CD14-positive monocyte (primary cell): Measurements from ENCODE around the gene CPB2. TPM values are rescaled to one million over a fixed set of nuclear protein-coding genes. Genes with fewer than 3 reads are reported as not detected.
A peak's percentile ranks its signal among the peaks of the same experiment; 100 is the strongest.

ENCODE experiments used
- DNase-seq, 3 donors: peaks; one replicate each; pipeline ENCODE4 v3.0.0-alpha.2; 2011 to 2022
- H2AFZ ChIP-seq: 2 replicates; pipeline ENCODE4 v1.6.0; 2012; ENCODE audit warnings: mild to moderate bottlenecking, low read depth, low read length, inconsistent platforms; ENCODE audit not compliant: insufficient read depth, poor library complexity, severe bottlenecking
- H3K27ac ChIP-seq, 2 donors: 1 replicate in 1 of 2; 2 replicates in 1 of 2; pipeline ENCODE4 v1.5.1; 2012 to 2013; ENCODE audit warnings: low read length in 2 of 2, control low read depth in 1 of 2, inconsistent platforms in 1 of 2, low read depth in 1 of 2, mild to moderate bottlenecking in 1 of 2
- H3K27me3 ChIP-seq, 2 donors: one replicate each; pipeline versions ENCODE4 v1.6.0 to v1.6.1; 2011 to 2013; ENCODE audit warnings: low read length in 2 of 2; ENCODE audit not compliant: control insufficient read depth in 2 of 2, insufficient read depth in 2 of 2
- H3K36me3 ChIP-seq, 2 donors: replicated peaks in 1 of 2; 1 replicate in 1 of 2; 2 replicates in 1 of 2; pipeline versions ENCODE4 v1.5.1 to v1.6.1; 2012 to 2013; ENCODE audit warnings: low read length in 2 of 2, control low read depth in 1 of 2, inconsistent platforms in 1 of 2, mild to moderate bottlenecking in 1 of 2; ENCODE audit not compliant: insufficient read depth in 2 of 2, control insufficient read depth in 1 of 2
- H3K4me1 ChIP-seq, 2 donors: 1 replicate in 1 of 2; 2 replicates in 1 of 2; pipeline versions ENCODE4 v1.5.1 to v1.6.1; 2012 to 2013; ENCODE audit warnings: low read length in 2 of 2, control low read depth in 1 of 2, inconsistent platforms in 1 of 2, mild to moderate bottlenecking in 1 of 2, moderate library complexity in 1 of 2; ENCODE audit not compliant: insufficient read depth in 2 of 2, control insufficient read depth in 1 of 2
- H3K4me2 ChIP-seq: replicated peaks from 2 replicates; pipeline ENCODE3; 2012; ENCODE audit warnings: low read length, moderate library complexity, mild to moderate bottlenecking; ENCODE audit not compliant: poor library complexity, severe bottlenecking; ENCODE audit errors: extremely low read depth
- H3K4me3 ChIP-seq, 3 experiments: fragments of 200-600 bp in 1 of 3; sonication (generic) in 1 of 3; replicated peaks in 1 of 3; 1 replicate in 2 of 3; 2 replicates in 1 of 3; pipeline ENCODE4 v1.5.1; 2011 to 2013; ENCODE audit warnings: low read length in 3 of 3, mild to moderate bottlenecking in 3 of 3, control low read depth in 2 of 3, low read depth in 2 of 3, inconsistent platforms in 1 of 3, moderate library complexity in 1 of 3
- H3K79me2 ChIP-seq: 2 replicates; pipeline ENCODE4 v1.6.0; 2012; ENCODE audit warnings: mild to moderate bottlenecking, control low read depth, inconsistent platforms, low read length, moderate library complexity; ENCODE audit not compliant: insufficient read depth
- H3K9ac ChIP-seq: 2 replicates; pipeline ENCODE4 v1.6.0; 2017; ENCODE audit warnings: low read length, mild to moderate bottlenecking; ENCODE audit not compliant: insufficient read depth, poor library complexity, severe bottlenecking
- H3K9me3 ChIP-seq, 2 donors: replicated peaks in 1 of 2; 1 replicate in 1 of 2; 2 replicates in 1 of 2; pipeline versions ENCODE4 v1.5.1 to v1.6.1; 2012 to 2013; ENCODE audit warnings: low read length in 2 of 2, control low read depth in 1 of 2; ENCODE audit not compliant: control insufficient read depth in 1 of 2, insufficient read depth in 1 of 2
- H4K20me1 ChIP-seq: 2 replicates; pipeline ENCODE4 v1.6.0; 2012; ENCODE audit warnings: mild to moderate bottlenecking, low read length, control low read depth, moderate library complexity; ENCODE audit not compliant: insufficient read depth
- H3K27ac Mint-ChIP-seq, 7 donors: one replicate each; pipeline ENCODE4 v1.8.0; 2020; ENCODE audit warnings: mild to moderate bottlenecking in 7 of 7, mixed read lengths in 7 of 7, moderate library complexity in 6 of 7, inconsistent platforms in 2 of 7
- H3K27me3 Mint-ChIP-seq, 3 donors: one replicate each; pipeline ENCODE4 v1.8.0; 2021 to 2022; ENCODE audit warnings: low read depth in 3 of 3, mild to moderate bottlenecking in 3 of 3, mixed read lengths in 3 of 3, moderate library complexity in 3 of 3, inconsistent platforms in 1 of 3
- H3K36me3 Mint-ChIP-seq, 2 donors: one replicate each; pipeline ENCODE4 v1.8.0; 2020; ENCODE audit warnings: mixed read lengths in 2 of 2, inconsistent platforms in 1 of 2, mild to moderate bottlenecking in 1 of 2
- H3K4me1 Mint-ChIP-seq: one replicate; pipeline ENCODE4 v1.8.0; 2020; ENCODE audit warnings: mild to moderate bottlenecking, mixed read lengths
- H3K4me3 Mint-ChIP-seq, 2 donors: one replicate each; pipeline ENCODE4 v1.8.0; 2020; ENCODE audit warnings: mild to moderate bottlenecking in 2 of 2, mixed read lengths in 2 of 2, moderate library complexity in 1 of 2
- H3K9me3 Mint-ChIP-seq, 7 donors: one replicate each; pipeline ENCODE4 v1.8.0; 2020 to 2022; ENCODE audit warnings: mixed read lengths in 7 of 7, mild to moderate bottlenecking in 6 of 7, moderate library complexity in 6 of 7, inconsistent platforms in 2 of 7
- WGBS: methylation state at CpG from one replicate; pipeline ENCODE4 v1.1.5; 2013; ENCODE audit warnings: missing lambda C conversion rate; ENCODE audit not compliant: insufficient coverage; 5-methylcytosine and 5-hydroxymethylcytosine counted together
- intact Hi-C, 2 donors: fragments of 100-400 bp; cut with micrococcal nuclease; formaldehyde crosslinking; loops; one replicate each; pipeline versions ENCODE4 v1.15.0 to v1.15.1; 2023
- polyA plus RNA-seq, 3 donors: library from polyadenylated mRNA; depleted of rRNA in 1 of 3; unstranded in 2 of 3; stranded (reverse) in 1 of 3; fragments of 300-500 nt in 2 of 3; fragments of >200 nt in 1 of 3; fragmentation: Illumina TruSeq in 2 of 3; gene quantifications; 1 replicate in 2 of 3; 2 replicates in 1 of 3; pipeline ENCODE4 v1.2.3, GENCODE V29; 2012 to 2021
- TF ChIP-seq, protein P1 (sequence below): fragments of 200-600 bp; IDR thresholded peaks from one replicate; pipeline ENCODE4 v1.8.0; 2022; ENCODE audit warnings: antibody characterized with exemption, mild to moderate bottlenecking

Gene CPB2
- polyA plus RNA-seq, 3 donors = 0.15 to 0.18 TPM; not detected in 1

DNA sequence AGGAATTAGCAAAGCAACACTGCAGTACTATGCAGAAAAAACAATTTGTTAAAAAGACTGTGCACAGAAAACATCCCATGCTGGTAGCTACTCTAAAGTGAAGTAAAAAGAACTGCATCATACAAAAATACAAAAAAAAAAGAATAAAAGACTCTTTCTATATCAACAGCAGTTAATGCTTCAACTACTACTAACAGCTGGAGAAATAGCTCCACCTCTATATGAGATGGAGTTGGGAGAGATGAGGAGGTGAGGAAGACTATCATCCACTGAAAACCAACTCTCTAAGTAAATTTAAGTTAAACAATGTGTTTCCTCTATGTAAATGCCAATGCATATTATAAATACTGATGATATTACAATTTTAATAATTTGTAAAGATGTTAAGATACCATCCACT is 54.1 kb downstream of the CPB2 start:
- peaks cover 21 to 28% of the 10 kb centered on the region in 2 donors for H3K4me1 ChIP-seq
- H4K20me1 ChIP-seq = peaks cover 6% of the 10 kb centered on the region
- peaks cover 3 to 8% (median 5%) of the 10 kb centered on the region in 3 donors for H3K27me3 Mint-ChIP-seq
- no peaks in the 10 kb centered on the region for H3K36me3 ChIP-seq
- TF ChIP-seq, protein P1, sequence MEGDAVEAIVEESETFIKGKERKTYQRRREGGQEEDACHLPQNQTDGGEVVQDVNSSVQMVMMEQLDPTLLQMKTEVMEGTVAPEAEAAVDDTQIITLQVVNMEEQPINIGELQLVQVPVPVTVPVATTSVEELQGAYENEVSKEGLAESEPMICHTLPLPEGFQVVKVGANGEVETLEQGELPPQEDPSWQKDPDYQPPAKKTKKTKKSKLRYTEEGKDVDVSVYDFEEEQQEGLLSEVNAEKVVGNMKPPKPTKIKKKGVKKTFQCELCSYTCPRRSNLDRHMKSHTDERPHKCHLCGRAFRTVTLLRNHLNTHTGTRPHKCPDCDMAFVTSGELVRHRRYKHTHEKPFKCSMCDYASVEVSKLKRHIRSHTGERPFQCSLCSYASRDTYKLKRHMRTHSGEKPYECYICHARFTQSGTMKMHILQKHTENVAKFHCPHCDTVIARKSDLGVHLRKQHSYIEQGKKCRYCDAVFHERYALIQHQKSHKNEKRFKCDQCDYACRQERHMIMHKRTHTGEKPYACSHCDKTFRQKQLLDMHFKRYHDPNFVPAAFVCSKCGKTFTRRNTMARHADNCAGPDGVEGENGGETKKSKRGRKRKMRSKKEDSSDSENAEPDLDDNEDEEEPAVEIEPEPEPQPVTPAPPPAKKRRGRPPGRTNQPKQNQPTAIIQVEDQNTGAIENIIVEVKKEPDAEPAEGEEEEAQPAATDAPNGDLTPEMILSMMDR = no peak
- peaks cover 6 to 10% of the 10 kb centered on the region in 2 donors for H3K27me3 ChIP-seq
- H3K9me3 Mint-ChIP-seq = peaks cover 0 to 8% (median 2%) of the 10 kb centered on the region in 7 donors
- peaks cover 3 to 11% of the 10 kb centered on the region in 2 donors for H3K36me3 Mint-ChIP-seq
- no peak overlapping the region for H3K4me3 ChIP-seq
- no peaks in the 10 kb centered on the region for H3K9me3 ChIP-seq
- H3K9ac ChIP-seq = no peak overlapping the region
- H3K79me2 ChIP-seq = peaks cover 61% of the 10 kb centered on the region
- no peak overlapping the region for H2AFZ ChIP-seq
- peak overlapping the region in 1 of 2 donors; percentile 35 for H3K4me3 Mint-ChIP-seq
- H3K27ac Mint-ChIP-seq = no peak overlapping the region
- DNase-seq = no peak
- H3K4me2 ChIP-seq = peak overlapping the region; percentile 83
- peaks cover 29% of the 10 kb centered on the region for H3K4me1 Mint-ChIP-seq
- intact Hi-C loops = loop anchor here (5.0 to 10.0 kb wide), 2 partner anchors 74 to 77 kb away; no protein-coding TSS in a partner anchor
- H3K27ac ChIP-seq = no peak overlapping the region

DNA sequence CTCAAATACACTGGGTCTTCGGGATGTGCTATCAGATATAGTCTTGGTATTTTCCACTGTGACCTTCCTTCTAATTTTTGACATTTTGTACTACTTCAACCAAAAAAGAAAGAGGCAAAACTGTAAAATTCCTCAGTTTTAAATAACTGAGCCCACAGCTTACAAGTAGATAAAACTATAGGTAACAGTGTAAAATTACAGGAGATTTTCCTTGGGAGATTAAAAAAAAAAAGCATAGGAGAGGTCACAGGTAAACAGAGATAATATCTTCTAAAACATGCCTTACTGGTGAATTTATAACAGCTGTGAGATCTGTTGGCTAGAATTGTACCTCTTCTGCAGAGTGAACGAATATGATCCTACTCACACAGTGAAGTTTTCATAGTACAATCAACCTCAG is 59.4 kb downstream of the CPB2 start:
- Mint-ChIP-seq H3K9me3 (peaks cover 0 to 8% (median 2%) of the 10 kb centered on the region in 7 donors), H3K4me3 (no peak overlapping the region), H3K4me1 (peaks cover 8% of the 10 kb centered on the region), H3K27me3 (no peaks in the 10 kb centered on the region), H3K27ac (peak overlapping the region in 2 of 7 donors; percentile 41 to 44), H3K36me3 (peaks cover 29 to 37% of the 10 kb centered on the region in 2 donors)
- Histone ChIP-seq H2AFZ (no peak overlapping the region), H3K4me3 (no peak overlapping the region), H3K36me3 (peaks cover 19 to 41% of the 10 kb centered on the region in 2 donors), H3K79me2 (peaks cover 70% of the 10 kb centered on the region), H3K27ac (no peak overlapping the region), H3K9me3 (no peaks in the 10 kb centered on the region), H3K9ac (no peak overlapping the region), H3K4me2 (no peak overlapping the region), H4K20me1 (peaks cover 18% of the 10 kb centered on the region), H3K4me1 (peaks cover 0 to 3% of the 10 kb centered on the region in 2 donors), H3K27me3 (no peaks in the 10 kb centered on the region)
- intact Hi-C loops = loop anchor here in 1 of 2 donors (10.0 kb wide), 1 partner anchor 711 kb away; no protein-coding TSS in a partner anchor
- no CpG with 5 or more reads among the region's 2 CpGs for WGBS
- no peak for DNase-seq
- TF ChIP-seq, protein P1 = no peak
